COLO668 (cell line): Measurements from ENCODE around the gene MGAT5.
A peak's percentile ranks its signal among the peaks of the same experiment; 100 is the strongest.

Experiments
- DNase-seq: peaks from one replicate; lab custom pipeline; 2025; ENCODE audit not compliant: unreplicated experiment; lab: John Stamatoyannopoulos, UW

The MGAT5 gene

GRCh38 chr2:134392442-134393074 lies 138.7 kb downstream of the MGAT5 start:
- no peak for DNase-seq

GRCh38 chr2:134393075-134393461 lies 139.2 kb downstream of the MGAT5 start:
- DNase-seq = no peak

- DNase-seq = no peak
Measured at GRCh38 chr2:134395779-134396178, 141.9 kb downstream of the MGAT5 start.

GRCh38 chr2:134396493-134396892 lies 142.6 kb downstream of the MGAT5 start:
- no peak for DNase-seq

GRCh38 chr2:134397146-134397896 lies 143.4 kb downstream of the MGAT5 start:
- DNase-seq = no peak

- no peak for DNase-seq
Measured at GRCh38 chr2:134398300-134398699, 144.4 kb downstream of the MGAT5 start.

- no peak for DNase-seq
Measured at GRCh38 chr2:134399096-134399495, 145.2 kb downstream of the MGAT5 start.

- no peak for DNase-seq
Measured at GRCh38 chr2:134401081-134401497, 147.2 kb downstream of the MGAT5 start.

- no peak for DNase-seq
Measured at GRCh38 chr2:134401789-134402188, 147.9 kb downstream of the MGAT5 start.

GRCh38 chr2:134402410-134402809 lies 148.5 kb downstream of the MGAT5 start:
- DNase-seq = no peak

- no peak for DNase-seq
Measured at GRCh38 chr2:134405611-134406081, 151.8 kb downstream of the MGAT5 start.

GRCh38 chr2:134406311-134406710 lies 152.4 kb downstream of the MGAT5 start:
- no peak for DNase-seq

- DNase-seq = no peak
Measured at GRCh38 chr2:134406736-134407135, 152.9 kb downstream of the MGAT5 start.

- DNase-seq = no peak
Measured at GRCh38 chr2:134407154-134407890, 153.4 kb downstream of the MGAT5 start.

- no peak for DNase-seq
Measured at GRCh38 chr2:134408386-134408785, 154.5 kb downstream of the MGAT5 start.

GRCh38 chr2:134408791-134409190 lies 154.9 kb downstream of the MGAT5 start:
- no peak for DNase-seq

- no peak for DNase-seq
Measured at GRCh38 chr2:134410006-134410405, 156.1 kb downstream of the MGAT5 start.

GRCh38 chr2:134410831-134411231 lies 157.0 kb downstream of the MGAT5 start:
- no peak for DNase-seq

GRCh38 chr2:134411279-134411827 lies 157.5 kb downstream of the MGAT5 start:
- DNase-seq = peak; percentile 35

- peak; percentile 63 for DNase-seq
Measured at GRCh38 chr2:134411828-134412638, 158.2 kb downstream of the MGAT5 start.

- DNase-seq = no peak
Measured at GRCh38 chr2:134412639-134412999, 158.7 kb downstream of the MGAT5 start.
